Osteoblast (primary cell): ENCODE data around the gene BANP. TPM values are rescaled to one million over a fixed set of nuclear protein-coding genes. Genes with fewer than 3 reads are reported as not detected.

Source experiments
- DNase-seq: peaks from one replicate; pipeline ENCODE4 v3.0.0; 2011; ENCODE audit warnings: low spot score, mixed read lengths; ENCODE audit not compliant: insufficient read length; ENCODE audit errors: missing footprints
- H2AFZ ChIP-seq: 2 replicates; pipeline ENCODE4 v1.6.0; 2011; ENCODE audit warnings: mild to moderate bottlenecking, low read length
- H3K27ac ChIP-seq: 2 replicates; pipeline ENCODE4 v1.5.1; 2011; ENCODE audit warnings: mild to moderate bottlenecking, low read depth, low read length, moderate library complexity
- H3K27me3 ChIP-seq: 2 replicates; pipeline ENCODE4 v1.6.0; 2012; ENCODE audit warnings: mild to moderate bottlenecking, control low read depth, inconsistent platforms, low read length, moderate library complexity; ENCODE audit not compliant: insufficient read depth
- H3K36me3 ChIP-seq: 2 replicates; pipeline ENCODE4 v1.5.1; 2011; ENCODE audit warnings: mild to moderate bottlenecking, low read length, control low read depth, moderate library complexity; ENCODE audit not compliant: insufficient read depth
- H3K4me1 ChIP-seq: 2 replicates; pipeline ENCODE4 v1.5.1; 2011; ENCODE audit warnings: mild to moderate bottlenecking, low read length, control low read depth, moderate library complexity; ENCODE audit not compliant: insufficient read depth
- H3K4me2 ChIP-seq: 2 replicates; pipeline ENCODE4 v1.6.0; 2011; ENCODE audit warnings: mild to moderate bottlenecking, low read length; ENCODE audit not compliant: insufficient read depth
- H3K4me3 ChIP-seq: fragments of 200-600 bp; sonication (generic); 3 replicates; pipeline ENCODE4 v1.5.1; 2012; ENCODE audit warnings: mild to moderate bottlenecking, low read length, inconsistent platforms; ENCODE audit not compliant: insufficient read depth
- H3K79me2 ChIP-seq: 2 replicates; pipeline ENCODE4 v1.6.0; 2012; ENCODE audit warnings: mild to moderate bottlenecking, low read length, control low read depth, inconsistent platforms; ENCODE audit not compliant: insufficient read depth
- H3K9me3 ChIP-seq: 2 replicates; pipeline ENCODE4 v1.5.1; 2011; ENCODE audit warnings: low read depth, low read length, control low read depth
- H4K20me1 ChIP-seq: 2 replicates; pipeline ENCODE4 v1.6.0; 2012; ENCODE audit warnings: mild to moderate bottlenecking, low read length, control low read depth; ENCODE audit not compliant: insufficient read depth
- CTCF ChIP-seq: IDR thresholded peaks from 2 replicates; pipeline ENCODE4 v1.5.1; 2011; ENCODE audit warnings: mild to moderate bottlenecking, low read depth, low read length, moderate library complexity; ENCODE audit errors: extremely low read depth
- total RNA-seq: library from RNA; depleted of rRNA; stranded (reverse); fragments of >200 nt; gene quantifications from 2 replicates; pipeline ENCODE4 v1.2.3, GENCODE V29; 2012

Gene BANP
- total RNA-seq, 1 donor = 23.5 TPM

GRCh38 chr16:87959391-87959990, 8.3 kb downstream of the BANP start:
- Histone ChIP-seq H4K20me1 (peaks cover 13% of the 10 kb centered on the region), H3K79me2 (peaks cover 95% of the 10 kb centered on the region), H3K4me1 (peaks cover 38% of the 10 kb centered on the region), H3K27me3 (no peaks in the 10 kb centered on the region), H3K27ac (no peak overlapping the region), H3K36me3 (no peaks in the 10 kb centered on the region), H2AFZ (no peak overlapping the region), H3K4me2 (no peak overlapping the region), H3K4me3 (no peak overlapping the region), H3K9me3 (no peaks in the 10 kb centered on the region)
- TF ChIP-seq CTCF = no peak
- DNase-seq = no peak

- Histone ChIP-seq H3K4me3 (no peak overlapping the region), H3K27ac (no peak overlapping the region), H3K4me2 (no peak overlapping the region), H3K27me3 (no peaks in the 10 kb centered on the region), H3K79me2 (peaks cover 95% of the 10 kb centered on the region), H3K4me1 (peaks cover 34% of the 10 kb centered on the region), H4K20me1 (peaks cover 13% of the 10 kb centered on the region), H2AFZ (no peak overlapping the region), H3K36me3 (no peaks in the 10 kb centered on the region), H3K9me3 (no peaks in the 10 kb centered on the region)
- no peak for TF ChIP-seq CTCF
- no peak for DNase-seq
Observed at GRCh38 chr16:87960296-87960695, 9.1 kb downstream of the BANP start.

GRCh38 chr16:87960852-87961251, 9.6 kb downstream of the BANP start:
- no peaks in the 10 kb centered on the region for H3K36me3 ChIP-seq
- no peak overlapping the region for H3K4me2 ChIP-seq
- no peak overlapping the region for H2AFZ ChIP-seq
- H3K27me3 ChIP-seq = no peaks in the 10 kb centered on the region
- H3K27ac ChIP-seq = no peak overlapping the region
- no peak overlapping the region for H3K4me3 ChIP-seq
- peaks cover 32% of the 10 kb centered on the region for H3K4me1 ChIP-seq
- no peak for TF ChIP-seq CTCF
- no peaks in the 10 kb centered on the region for H3K9me3 ChIP-seq
- peaks cover 95% of the 10 kb centered on the region for H3K79me2 ChIP-seq
- H4K20me1 ChIP-seq = peaks cover 11% of the 10 kb centered on the region
- DNase-seq = no peak

GRCh38 chr16:87961623-87962022, 10.4 kb downstream of the BANP start:
- Histone ChIP-seq H3K27ac (no peak overlapping the region), H4K20me1 (peaks cover 4% of the 10 kb centered on the region), H3K9me3 (no peaks in the 10 kb centered on the region), H3K79me2 (peaks cover 93% of the 10 kb centered on the region), H2AFZ (no peak overlapping the region), H3K36me3 (no peaks in the 10 kb centered on the region), H3K4me2 (no peak overlapping the region), H3K4me1 (peaks cover 32% of the 10 kb centered on the region), H3K27me3 (no peaks in the 10 kb centered on the region), H3K4me3 (no peak overlapping the region)
- no peak for TF ChIP-seq CTCF
- no peak for DNase-seq
